Endothelial cell of umbilical vein (primary cell): Measurements from ENCODE around the gene PNPLA7. TPM values are rescaled to one million over a fixed set of nuclear protein-coding genes. Genes with fewer than 3 reads are reported as not detected.

ENCODE experiments used
- BruUV-seq: library from RNA; stranded (reverse); fragments of 400-500 nt; replicated peaks from 2 replicates; lab custom pipeline; 2021; lab: Mats Ljungman, UMichigan
- CTCF ChIA-PET: fragments of 300-600, 350-600 bp; sonication (Branson Sonifier 250); formaldehyde crosslinking; loops from one replicate; lab custom pipeline; 2021; ENCODE audit warnings: antibody characterized with exemption, inconsistent platforms; lab: Charles Lee
- POLR2A ChIA-PET: fragments of 300-600, 350-600 bp; sonication (Branson Sonifier 250); formaldehyde crosslinking; loops from one replicate; lab custom pipeline; 2021; ENCODE audit warnings: antibody characterized with exemption, inconsistent platforms; lab: Charles Lee
- DNase-seq: peaks from one replicate; pipeline ENCODE4 v3.0.0-alpha.2; 2011; ENCODE audit warnings: low read depth, low spot score
- FAIRE-seq: peaks from 2 replicates; lab custom pipeline; 2011; peaks lifted over from hg19 to GRCh38; lab: Jason Lieb, UNC
- H2AFZ ChIP-seq: 2 replicates; pipeline ENCODE4 v1.6.0; 2012; ENCODE audit warnings: low read depth, low read length, control low read depth, inconsistent platforms
- H3K27ac ChIP-seq: 2 replicates; pipeline ENCODE4 v1.5.1; 2011; ENCODE audit warnings: low read depth, mild to moderate bottlenecking, control low read depth, low read length, moderate library complexity; ENCODE audit not compliant: insufficient read depth
- H3K27me3 ChIP-seq, 2 experiments: 2 replicates each; pipeline versions ENCODE4 v1.6.0 to v1.6.1; 2011; ENCODE audit warnings: low read length in 2 of 2, mixed read lengths in 1 of 2; ENCODE audit not compliant: control insufficient read depth in 2 of 2, insufficient read depth in 2 of 2
- H3K36me3 ChIP-seq, 2 experiments: 2 replicates in 1 of 2; 3 replicates in 1 of 2; pipeline ENCODE4 v1.5.1; 2011; ENCODE audit warnings: low read length in 2 of 2, mild to moderate bottlenecking in 1 of 2, moderate library complexity in 1 of 2; ENCODE audit not compliant: control insufficient read depth in 2 of 2, insufficient read depth in 2 of 2; ENCODE audit errors: extremely low read depth in 1 of 2
- H3K4me1 ChIP-seq: 3 replicates; pipeline ENCODE4 v1.5.1; 2011; ENCODE audit warnings: mild to moderate bottlenecking, low read length; ENCODE audit not compliant: control insufficient read depth, insufficient read depth; ENCODE audit errors: extremely low read depth
- H3K4me2 ChIP-seq: 2 replicates; pipeline ENCODE4 v1.6.1; 2011; ENCODE audit warnings: low read length, control low read depth, mixed read lengths; ENCODE audit not compliant: insufficient read depth
- H3K4me3 ChIP-seq, 3 experiments: fragments of 200-600 bp in 1 of 3; sonication (generic), shearing (Covaris generic) in 1 of 3; replicated peaks in 1 of 3; 2 replicates each; pipeline ENCODE4 v1.5.1; 2011 to 2016; ENCODE audit warnings: control low read depth in 3 of 3, low read length in 3 of 3, mild to moderate bottlenecking in 2 of 3, inconsistent platforms in 1 of 3, low read depth in 1 of 3, moderate library complexity in 1 of 3; ENCODE audit not compliant: insufficient read depth in 1 of 3
- H3K79me2 ChIP-seq: 2 replicates; pipeline ENCODE4 v1.6.0; 2012; ENCODE audit warnings: low read length, inconsistent platforms; ENCODE audit not compliant: control insufficient read depth, insufficient read depth
- H3K9ac ChIP-seq: replicated peaks from 2 replicates; pipeline ENCODE3; 2011; ENCODE audit warnings: low read length, control low read depth; ENCODE audit not compliant: insufficient read depth; ENCODE audit errors: extremely low read depth
- H3K9me1 ChIP-seq: replicated peaks from 3 replicates; pipeline ENCODE4 v1.6.0; 2011; ENCODE audit warnings: mild to moderate bottlenecking, low read length; ENCODE audit not compliant: control insufficient read depth, insufficient read depth; ENCODE audit errors: extremely low read depth
- H3K9me3 ChIP-seq: replicated peaks from 2 replicates; pipeline ENCODE4 v1.5.1; 2012; ENCODE audit warnings: low read length, inconsistent platforms; ENCODE audit not compliant: control insufficient read depth, insufficient read depth
- H4K20me1 ChIP-seq: replicated peaks from 2 replicates; pipeline ENCODE3; 2011; ENCODE audit warnings: mild to moderate bottlenecking, low read length; ENCODE audit not compliant: control insufficient read depth, insufficient read depth; ENCODE audit errors: extremely low read depth
- CTCF ChIP-seq, 2 donors: IDR thresholded peaks; 1 replicate in 1 of 2; 2 replicates in 1 of 2; pipeline ENCODE4 v1.5.1; 2011; ENCODE audit warnings: low read length in 2 of 2, mild to moderate bottlenecking in 2 of 2, moderate library complexity in 2 of 2, control low read depth in 1 of 2, inconsistent platforms in 1 of 2, low read depth in 1 of 2; ENCODE audit not compliant: insufficient read depth in 1 of 2; ENCODE audit errors: extremely low read depth in 1 of 2
- EZH2 ChIP-seq: IDR thresholded peaks from 2 replicates; pipeline ENCODE4 v1.6.1; 2012; ENCODE audit warnings: borderline replicate concordance, low read depth, mild to moderate bottlenecking, moderate library complexity, low read length, inconsistent platforms; ENCODE audit not compliant: severe bottlenecking
- FOS ChIP-seq: IDR thresholded peaks from 2 replicates; pipeline ENCODE4 v1.6.1; 2011; ENCODE audit warnings: mild to moderate bottlenecking, low read length, moderate library complexity, borderline replicate concordance; ENCODE audit not compliant: insufficient read depth
- GATA2 ChIP-seq: IDR thresholded peaks from 2 replicates; pipeline ENCODE4 v1.7.0; 2011; ENCODE audit warnings: low read depth, mild to moderate bottlenecking, moderate library complexity, mixed read lengths, low read length; ENCODE audit not compliant: insufficient read length, insufficient read depth
- JUN ChIP-seq: IDR thresholded peaks from 2 replicates; pipeline ENCODE4 v1.6.1; 2011; ENCODE audit warnings: borderline replicate concordance, low read depth; ENCODE audit not compliant: insufficient read length, insufficient read depth
- MAX ChIP-seq: IDR thresholded peaks from 2 replicates; pipeline ENCODE4 v1.6.1; 2011; ENCODE audit not compliant: insufficient read depth, insufficient read length
- MYC ChIP-seq: IDR thresholded peaks from one replicate; pipeline ENCODE4 v1.6.1; 2011; ENCODE audit warnings: mild to moderate bottlenecking, low read depth, low read length
- POLR2A ChIP-seq: IDR thresholded peaks from 2 replicates; pipeline ENCODE4 v1.6.1; 2012; ENCODE audit warnings: low read depth, mild to moderate bottlenecking, control low read depth, low read length
- POLR2AphosphoS5 ChIP-seq: IDR thresholded peaks from 2 replicates; pipeline ENCODE4 v1.6.1; 2012; ENCODE audit warnings: low read depth, mild to moderate bottlenecking, control low read depth, low read length, moderate library complexity; ENCODE audit not compliant: insufficient read depth
- dilution Hi-C: fragments of 300-500 bp; cut with MboI; formaldehyde crosslinking; loops from one replicate; pipeline ENCODE4 v1.15.0; 2019; ENCODE audit warnings: low sequenced_read_pairs; ENCODE audit not compliant: extremely low pct_ligation_motif_present
- intact Hi-C: fragments of 100-400 bp; cut with micrococcal nuclease; formaldehyde crosslinking; loops from one replicate; pipeline ENCODE4 v1.10.0; 2022
- polyA plus RNA-seq, 4 experiments: library from polyadenylated mRNA; depleted of rRNA in 3 of 4; stranded (reverse) in 3 of 4; unstranded in 1 of 4; fragments of >200 nt; gene quantifications; 2 replicates each; pipeline versions ENCODE4 v1.2.1 to v1.2.3, GENCODE V29; 2011 to 2012; ENCODE audit warnings: missing spikeins in 1 of 4
- total RNA-seq: library from RNA; stranded (reverse); gene quantifications from 2 replicates; pipeline ENCODE4 v1.2.3, GENCODE V29; 2021

The PNPLA7 gene
- total and polyA plus RNA-seq, 2 donors (not counting 3 experiments of a cell fraction or from before 2014, with no cell fraction given): 1.0 to 1.9 TPM

GRCh38 chr9:137459152-137459600, 91.0 kb downstream of the PNPLA7 start, which contains the start of gene NSMF:
Gene NSMF, minus strand, starts transcription at chr9:137459334. Its CDS starts 232 bp downstream, at chr9:137459102.
- intact Hi-C loops: no loop called here
- Histone ChIP-seq H3K4me1 (peaks cover 11% of the 10 kb centered on the region), H3K4me3 (peak within 1 kb of the TSS; percentile 51 to 60 (median 53)), H3K9ac (peak within 1 kb of the TSS; percentile 75), H3K9me3 (no peaks in the 10 kb centered on the region), H3K27me3 (no peaks in the 10 kb centered on the region), H3K9me1 (no peaks in the 10 kb centered on the region), H3K27ac (peak within 1 kb of the TSS; percentile 53), H2AFZ (peak within 1 kb of the TSS; percentile 74), H3K79me2 (peaks cover 9% of the 10 kb centered on the region), H3K36me3 (no peaks in the 10 kb centered on the region), H3K4me2 (peak within 1 kb of the TSS; percentile 37), H4K20me1 (no peaks in the 10 kb centered on the region)
- DNase-seq (peak; percentile 85), FAIRE-seq (peak; percentile 92)
- TF ChIP-seq MYC (no peak), EZH2 (no peak), CTCF (IDR thresholded peaks at IDR 0.05; ENCODE audit: extremely low read depth in 1 of 2, insufficient read depth in 1 of 2, low read depth in 1 of 2, low read length in 2 of 2) (no peak), POLR2AphosphoS5 (peak; percentile 82), FOS (no peak), JUN (no peak), POLR2A (peak; percentile 81), GATA2 (no peak), MAX (no peak)
- dilution Hi-C loops: no loop called here
- POLR2A ChIA-PET: no interaction called here
- CTCF ChIA-PET: interaction anchor here (1.0 to 1.3 kb wide), 4 partner anchors 36 to 172 kb away, joined by 3 to 5 read pairs (median 4); partner anchors contain the start of genes EXD3 and NOXA1
- BruUV-seq: no TSS peak
